Smooth muscle cell (in vitro differentiated cells): Measurements from ENCODE around the gene SRGAP2C. TPM values are rescaled to one million over a fixed set of nuclear protein-coding genes. Genes with fewer than 3 reads are reported as not detected.
"Not testable (repeated sequence)": the region's sequence is repeated elsewhere in the genome, so short reads cannot be mapped to it uniquely, and the experiment has no call there.

Source experiments
- DNase-seq: peaks from one replicate; lab custom pipeline; 2025; ENCODE audit not compliant: unreplicated experiment; lab: John Stamatoyannopoulos, UW
- H2AFZ ChIP-seq: fragments of 200-600 bp; sonication (generic); 2 replicates; pipeline ENCODE4 v1.6.0; 2016; ENCODE audit warnings: antibody characterized with exemption, low read depth, mild to moderate bottlenecking
- H3F3A ChIP-seq: fragments of 200-600 bp; sonication (generic); 2 replicates; pipeline ENCODE4 v1.6.0; 2017; ENCODE audit warnings: antibody characterized with exemption, low read depth
- H3K27ac ChIP-seq: fragments of 200-600 bp; sonication (generic); 2 replicates; pipeline ENCODE4 v1.5.1; 2016; ENCODE audit warnings: low read depth, mild to moderate bottlenecking
- H3K27me3 ChIP-seq: fragments of 200-600 bp; sonication (generic); 2 replicates; pipeline ENCODE4 v1.6.1; 2016; ENCODE audit warnings: low read depth, mild to moderate bottlenecking
- H3K36me3 ChIP-seq: fragments of 200-600 bp; sonication (generic); 2 replicates; pipeline ENCODE4 v1.5.1; 2016; ENCODE audit warnings: low read depth
- H3K4me1 ChIP-seq: fragments of 200-600 bp; sonication (generic); 2 replicates; pipeline ENCODE4 v1.5.1; 2016; ENCODE audit warnings: low read depth
- H3K4me2 ChIP-seq: fragments of 200-600 bp; sonication (generic); 2 replicates; pipeline ENCODE4 v1.6.0; 2016; ENCODE audit warnings: mild to moderate bottlenecking
- H3K4me3 ChIP-seq: fragments of 200-600 bp; sonication (generic); 2 replicates; pipeline ENCODE4 v1.5.1; 2016; ENCODE audit warnings: mild to moderate bottlenecking
- H3K79me2 ChIP-seq: fragments of 200-600 bp; sonication (generic); 2 replicates; pipeline ENCODE4 v1.6.0; 2016; ENCODE audit warnings: low read depth, mild to moderate bottlenecking
- H3K9ac ChIP-seq: fragments of 200-600 bp; sonication (generic); 2 replicates; pipeline ENCODE4 v1.6.0; 2016; ENCODE audit warnings: low read depth
- H3K9me3 ChIP-seq: fragments of 200-600 bp; sonication (generic); replicated peaks from 2 replicates; pipeline ENCODE4 v1.5.1; 2016; ENCODE audit warnings: low read depth
- H4K20me1 ChIP-seq: fragments of 200-600 bp; sonication (generic); 2 replicates; pipeline ENCODE4 v1.6.0; 2016; ENCODE audit warnings: low read depth
- WGBS: methylation state at CpG from one replicate; pipeline ENCODE4 v1.1.7; 2016; ENCODE audit warnings: low lambda C conversion rate; 5-methylcytosine and 5-hydroxymethylcytosine counted together
- polyA plus RNA-seq: library from polyadenylated mRNA; unstranded; fragments of >200 nt; fragmentation: Nextera tagmentation; extraction: Ambion mirVana; gene quantifications from 2 replicates; pipeline ENCODE4 v1.2.1, GENCODE V29; 2016
- total RNA-seq: library from RNA; depleted of rRNA; stranded (reverse); fragments of >200 nt; gene quantifications from 2 replicates; pipeline ENCODE4 v1.2.3, GENCODE V29; 2014

The SRGAP2C gene
- total and polyA plus RNA-seq, 2 experiments from 2014 or later: 11.3 to 14.7 TPM

DNA sequence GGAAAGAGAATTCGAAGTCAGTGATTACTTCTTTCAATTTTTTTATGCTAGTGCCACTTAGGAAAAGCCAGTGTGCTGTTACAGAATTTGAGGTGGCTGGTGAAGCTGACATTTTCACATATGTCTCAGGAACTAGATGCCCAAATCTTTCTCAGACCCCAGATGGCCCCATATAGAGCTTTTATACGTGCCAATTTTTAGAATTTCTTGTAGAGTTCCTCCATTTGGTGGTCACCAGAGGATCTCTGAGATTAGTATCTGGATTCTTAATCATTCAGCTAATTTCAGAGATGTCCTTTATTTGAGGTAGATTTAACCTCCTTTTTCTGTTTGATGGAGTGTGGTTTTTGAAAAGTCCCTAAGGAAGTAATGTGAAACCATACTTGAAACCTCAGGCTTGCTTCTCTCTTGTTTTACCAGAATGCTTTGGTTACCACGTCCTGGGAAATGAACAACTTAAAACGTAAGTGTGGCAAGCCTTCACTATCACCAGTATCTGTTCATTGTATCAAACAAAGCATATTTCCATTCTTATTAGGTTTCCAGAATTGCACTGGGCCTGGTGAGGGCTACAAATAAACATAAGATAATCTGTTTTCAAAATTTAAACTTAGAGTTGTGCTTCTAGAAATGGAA, 164.7 kb downstream of the SRGAP2C start:
- not testable (repeated sequence) for H3K4me1 ChIP-seq, H2AFZ ChIP-seq, H3K79me2 ChIP-seq, H3K9ac ChIP-seq, H3K4me3 ChIP-seq, H3K4me2 ChIP-seq, H3K27me3 ChIP-seq, H3K9me3 ChIP-seq, H3F3A ChIP-seq, H3K36me3 ChIP-seq, H3K27ac ChIP-seq, DNase-seq, H4K20me1 ChIP-seq
- 100% methylated on average over 1 of the region's 4 CpGs for WGBS

DNA sequence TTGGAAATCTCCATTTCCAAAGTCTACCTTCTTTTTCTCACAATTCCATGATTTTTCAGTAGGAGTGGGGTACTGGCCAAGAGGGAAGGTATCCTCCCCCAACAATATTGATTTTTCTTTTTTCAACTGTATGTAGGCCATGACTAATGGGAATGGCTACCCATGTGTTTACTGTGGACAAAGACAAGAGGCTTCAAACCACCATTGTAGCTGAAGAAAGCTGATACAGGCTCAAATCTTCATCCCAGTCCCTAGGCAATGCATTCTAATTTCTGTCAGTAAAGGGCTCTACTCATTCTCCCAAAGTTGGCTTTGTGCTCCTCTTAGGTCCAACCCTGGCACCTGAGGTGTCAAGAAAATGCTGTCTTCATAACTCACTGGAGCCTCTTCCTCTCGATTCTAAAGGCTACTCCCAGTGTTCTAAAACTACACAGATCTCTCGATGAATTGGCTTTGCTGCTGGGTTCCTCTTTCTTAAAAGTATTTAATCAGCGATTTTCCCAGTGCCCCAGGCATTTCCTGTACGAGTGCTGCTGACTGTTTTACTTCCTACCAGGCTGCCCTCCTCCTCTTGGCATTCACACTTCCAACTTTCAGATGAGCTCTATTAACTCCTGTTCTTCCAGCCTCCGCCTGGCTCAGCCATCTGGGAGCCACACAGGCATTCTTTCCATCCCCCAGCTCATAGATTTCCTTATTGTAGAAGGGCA, 171.1 kb downstream of the SRGAP2C start:
- H3F3A ChIP-seq, H3K36me3 ChIP-seq, DNase-seq, H3K27me3 ChIP-seq, H4K20me1 ChIP-seq, H3K79me2 ChIP-seq, H3K4me3 ChIP-seq, H3K4me1 ChIP-seq, H3K9me3 ChIP-seq, H3K9ac ChIP-seq, H2AFZ ChIP-seq, H3K27ac ChIP-seq, H3K4me2 ChIP-seq: not testable (repeated sequence)
- no CpG with 5 or more reads among the region's 5 CpGs for WGBS

DNA sequence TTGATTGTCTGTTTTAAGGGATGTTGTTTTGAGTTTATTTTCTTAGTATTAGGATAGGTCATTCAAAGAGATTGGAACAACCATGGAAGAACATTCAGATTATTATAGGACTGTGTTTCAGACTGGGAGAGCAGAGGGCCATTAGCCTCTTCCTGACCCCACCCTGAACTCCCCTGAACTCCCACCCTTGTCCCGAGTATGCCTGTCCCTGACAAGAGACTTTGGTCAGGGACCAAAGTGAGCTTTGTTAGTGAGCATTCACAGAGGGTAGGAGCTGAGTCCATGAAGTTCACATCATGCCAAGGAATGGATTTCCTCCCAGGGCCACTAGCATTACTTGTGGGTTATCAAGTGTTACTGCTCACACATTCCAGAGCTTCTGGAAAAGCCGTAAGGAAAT, 172.0 kb downstream of the SRGAP2C start:
- DNase-seq, H3K4me1 ChIP-seq, H3K4me3 ChIP-seq, H3K27me3 ChIP-seq, H3K9ac ChIP-seq, H4K20me1 ChIP-seq, H3K9me3 ChIP-seq, H3K79me2 ChIP-seq, H3K36me3 ChIP-seq, H3F3A ChIP-seq, H3K4me2 ChIP-seq, H2AFZ ChIP-seq, H3K27ac ChIP-seq: not testable (repeated sequence)
- 33% methylated on average over 1 of the region's 2 CpGs for WGBS

DNA sequence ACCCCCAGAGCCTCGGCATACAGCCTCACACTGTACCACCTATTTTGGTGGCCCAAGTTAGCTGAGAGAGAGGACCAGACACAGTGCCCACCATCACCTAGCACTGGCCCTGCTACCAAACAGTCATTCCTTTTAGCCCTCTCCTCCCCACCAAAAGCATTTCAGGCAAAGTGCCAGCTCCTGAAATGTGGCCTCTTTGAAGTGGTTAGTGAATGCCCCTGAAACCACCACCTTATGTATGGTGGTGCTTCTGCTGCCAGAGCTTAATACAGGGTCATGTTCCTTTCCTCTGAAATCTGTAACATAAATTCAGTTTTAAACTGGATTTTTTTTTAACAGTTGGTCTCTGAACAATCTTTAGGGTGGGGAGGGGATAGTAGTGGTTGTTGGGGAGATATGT, 175.8 kb downstream of the SRGAP2C start:
- not testable (repeated sequence) for H3K79me2 ChIP-seq, H2AFZ ChIP-seq, H4K20me1 ChIP-seq, H3K36me3 ChIP-seq, H3K4me2 ChIP-seq, H3K4me1 ChIP-seq, H3K27me3 ChIP-seq, H3K9me3 ChIP-seq, DNase-seq, H3K27ac ChIP-seq, H3K9ac ChIP-seq, H3F3A ChIP-seq, H3K4me3 ChIP-seq
- no CpG with 5 or more reads among the region's 1 CpG for WGBS

DNA sequence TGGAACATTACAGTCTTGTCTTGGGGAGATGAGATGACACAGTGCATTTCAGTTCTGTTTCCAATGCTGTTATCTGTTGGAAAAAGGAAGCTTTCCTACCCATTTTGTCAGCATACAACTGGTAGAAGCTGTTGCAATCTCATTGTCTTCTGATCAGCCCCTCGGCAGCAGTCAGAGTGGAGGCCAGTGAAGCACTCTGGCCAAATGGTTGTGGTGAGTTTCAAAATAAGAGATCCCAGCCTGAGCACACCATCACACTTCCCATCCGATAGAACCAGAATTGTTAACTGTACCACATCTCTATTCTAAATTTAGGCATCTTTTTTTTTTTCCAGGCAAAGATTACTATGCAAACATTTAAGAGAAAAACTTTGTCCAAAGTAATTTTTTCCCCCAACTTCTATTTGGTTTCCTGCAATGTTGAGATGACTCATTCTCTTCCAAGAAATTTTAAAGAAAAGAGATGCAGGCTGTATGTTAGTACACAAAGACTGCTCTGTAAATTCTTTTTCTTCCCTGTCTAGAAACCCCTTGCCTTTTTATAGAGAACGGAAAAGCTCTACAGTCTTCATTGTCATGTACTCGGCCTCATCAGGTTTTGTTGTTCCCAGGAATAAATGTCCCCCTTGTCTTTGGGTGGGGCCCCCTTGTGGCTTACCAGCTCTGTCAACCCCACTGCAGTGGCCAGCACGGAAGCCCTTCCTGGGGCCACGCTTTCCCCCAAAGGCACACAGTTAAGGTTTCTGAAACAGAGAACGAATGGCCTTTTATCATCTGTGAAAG, 176.9 kb downstream of the SRGAP2C start:
- not testable (repeated sequence) for H3K9me3 ChIP-seq, H3K9ac ChIP-seq, DNase-seq, H3K4me1 ChIP-seq, H3K79me2 ChIP-seq, H4K20me1 ChIP-seq, H3F3A ChIP-seq, H3K4me2 ChIP-seq, H3K27ac ChIP-seq, H3K27me3 ChIP-seq, H3K36me3 ChIP-seq, H3K4me3 ChIP-seq, H2AFZ ChIP-seq
- 15% methylated on average over 1 of the region's 7 CpGs for WGBS

DNA sequence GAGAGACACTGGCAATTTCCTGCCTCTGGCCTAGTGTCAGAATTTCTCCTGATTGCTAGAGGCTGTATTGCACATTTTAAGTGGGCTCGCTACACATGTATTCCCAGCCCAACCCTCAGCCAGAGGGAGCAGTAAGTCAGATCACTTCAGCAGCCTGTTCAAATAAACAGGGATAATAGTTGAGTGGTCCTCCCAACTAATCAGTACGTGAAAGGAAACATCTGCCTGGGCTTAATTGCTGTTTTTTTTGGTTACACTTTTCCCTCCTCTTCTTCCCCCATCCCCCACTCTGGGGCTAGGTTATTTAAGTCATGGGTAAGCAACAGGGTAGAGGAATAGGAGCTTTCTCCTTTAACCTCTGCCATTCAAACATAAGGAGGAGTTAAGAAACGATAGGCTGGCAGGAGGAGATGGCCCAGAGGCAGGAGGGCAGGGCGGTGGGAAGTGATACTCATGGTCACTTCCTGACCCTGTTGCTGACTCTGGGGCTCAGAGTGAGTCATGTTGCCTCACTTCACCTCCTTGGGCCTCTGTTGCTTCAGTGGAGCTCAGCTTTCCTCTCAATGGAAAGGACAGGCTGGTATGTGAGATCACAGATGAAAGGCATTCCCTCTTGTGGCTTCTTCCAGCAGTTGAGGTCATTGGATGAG, 177.6 kb downstream of the SRGAP2C start:
- H3K79me2 ChIP-seq, DNase-seq, H3K27me3 ChIP-seq, H3K4me1 ChIP-seq, H3K36me3 ChIP-seq, H3K27ac ChIP-seq, H2AFZ ChIP-seq, H3K9me3 ChIP-seq, H4K20me1 ChIP-seq, H3K4me3 ChIP-seq, H3F3A ChIP-seq, H3K9ac ChIP-seq, H3K4me2 ChIP-seq: not testable (repeated sequence)
- 7% methylated on average over 4 of the region's 4 CpGs for WGBS

DNA sequence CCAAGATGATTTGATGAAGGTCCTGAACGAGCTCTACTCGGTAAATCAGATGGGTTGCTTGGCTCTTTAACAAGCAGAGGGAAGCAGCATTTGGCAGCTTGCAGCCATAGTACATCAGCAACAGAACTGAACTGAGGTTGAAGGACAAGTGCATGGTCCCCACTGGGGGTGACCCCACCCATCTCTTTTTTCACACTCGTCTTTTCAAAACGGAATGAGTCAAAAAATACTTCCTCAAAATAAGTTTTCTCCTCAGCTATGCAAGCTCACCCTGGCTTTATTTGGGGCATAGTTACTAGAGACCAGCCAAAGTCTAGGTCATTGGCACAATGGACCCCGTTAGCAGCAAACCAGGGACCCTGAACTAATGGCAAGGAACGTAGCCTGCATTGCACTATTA, 180.5 kb downstream of the SRGAP2C start:
- H3K4me3 ChIP-seq, H3K36me3 ChIP-seq, H3K9me3 ChIP-seq, H3K27me3 ChIP-seq, H3K4me1 ChIP-seq, H3F3A ChIP-seq, DNase-seq, H3K27ac ChIP-seq, H2AFZ ChIP-seq, H4K20me1 ChIP-seq, H3K4me2 ChIP-seq, H3K9ac ChIP-seq, H3K79me2 ChIP-seq: not testable (repeated sequence)
- WGBS: no CpG with 5 or more reads among the region's 6 CpGs

DNA sequence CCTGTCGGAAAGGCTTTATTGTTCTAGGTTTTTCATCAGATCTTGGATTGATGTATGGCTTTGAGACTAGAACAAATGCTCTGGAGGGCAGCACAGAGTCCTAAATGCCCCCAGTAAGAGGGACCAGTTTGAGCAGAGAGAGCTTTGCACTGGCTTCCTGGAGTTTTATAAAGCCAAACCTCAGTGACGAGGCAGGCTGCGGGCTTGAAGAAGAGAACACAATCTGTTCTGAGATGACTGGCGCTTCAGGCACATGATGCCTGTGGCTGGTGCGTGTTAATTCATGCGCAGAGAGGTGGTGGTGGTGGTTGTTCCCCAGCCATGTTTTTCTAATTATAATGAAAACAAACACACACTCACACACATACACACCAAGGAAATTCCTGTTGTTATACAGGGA, 180.9 kb downstream of the SRGAP2C start:
- H3K79me2 ChIP-seq, H3K9me3 ChIP-seq, H3K4me2 ChIP-seq, H3K27ac ChIP-seq, H3K36me3 ChIP-seq, H3K4me3 ChIP-seq, H3K9ac ChIP-seq, DNase-seq, H3K27me3 ChIP-seq, H4K20me1 ChIP-seq, H2AFZ ChIP-seq, H3K4me1 ChIP-seq, H3F3A ChIP-seq: not testable (repeated sequence)
- no CpG with 5 or more reads among the region's 6 CpGs for WGBS
